Keratinocyte (primary cell): ENCODE results near the gene NDUFAF8. TPM values are rescaled to one million over a fixed set of nuclear protein-coding genes. Genes with fewer than 3 reads are reported as not detected.

Experiments used
- DNase-seq: peaks from one replicate; pipeline ENCODE4 v3.0.0-alpha.2; 2011; ENCODE audit warnings: low read depth, missing footprints, low spot score
- FAIRE-seq: peaks from 2 replicates; lab custom pipeline; 2011; peaks lifted over from hg19 to GRCh38; lab: Jason Lieb, UNC
- H2AFZ ChIP-seq: 2 replicates; pipeline ENCODE4 v1.6.0; 2012; ENCODE audit warnings: low read length, control low read depth, inconsistent platforms; ENCODE audit not compliant: control insufficient read depth
- H3K27ac ChIP-seq: 2 replicates; pipeline ENCODE4 v1.5.1; 2011; ENCODE audit warnings: low read length; ENCODE audit not compliant: control insufficient read depth, insufficient read depth
- H3K27me3 ChIP-seq: 3 replicates; pipeline ENCODE4 v1.6.0; 2011; ENCODE audit warnings: low read length; ENCODE audit not compliant: control insufficient read depth, insufficient read depth; ENCODE audit errors: extremely low read depth
- H3K36me3 ChIP-seq, 2 experiments: 2 replicates in 1 of 2; 3 replicates in 1 of 2; pipeline ENCODE4 v1.5.1; 2011; ENCODE audit warnings: low read length in 2 of 2, mild to moderate bottlenecking in 1 of 2; ENCODE audit not compliant: control insufficient read depth in 2 of 2, insufficient read depth in 2 of 2; ENCODE audit errors: extremely low read depth in 1 of 2
- H3K4me1 ChIP-seq: 3 replicates; pipeline ENCODE4 v1.5.1; 2011; ENCODE audit warnings: low read length; ENCODE audit not compliant: control insufficient read depth, insufficient read depth; ENCODE audit errors: extremely low read depth
- H3K4me2 ChIP-seq: 3 replicates; pipeline ENCODE4 v1.6.0; 2011; ENCODE audit warnings: low read depth, low read length; ENCODE audit not compliant: control insufficient read depth, insufficient read depth; ENCODE audit errors: extremely low read depth
- H3K4me3 ChIP-seq, 3 experiments: fragments of 200-600 bp in 1 of 3; sonication (generic) in 1 of 3; 2 replicates in 2 of 3; 3 replicates in 1 of 3; pipeline ENCODE4 v1.5.1; 2011 to 2016; ENCODE audit warnings: low read length in 3 of 3, mild to moderate bottlenecking in 3 of 3, control low read depth in 2 of 3, inconsistent platforms in 1 of 3, low read depth in 1 of 3, mixed read lengths in 1 of 3, mixed run types in 1 of 3, moderate library complexity in 1 of 3; ENCODE audit not compliant: control insufficient read depth in 2 of 3, insufficient read depth in 2 of 3; ENCODE audit errors: extremely low read depth in 1 of 3
- H3K79me2 ChIP-seq: 2 replicates; pipeline ENCODE4 v1.6.0; 2012; ENCODE audit warnings: low read length; ENCODE audit not compliant: control insufficient read depth, insufficient read depth
- H3K9ac ChIP-seq: 3 replicates; pipeline ENCODE4 v1.6.0; 2011; ENCODE audit warnings: low read length; ENCODE audit not compliant: control insufficient read depth, insufficient read depth; ENCODE audit errors: extremely low read depth
- H3K9me1 ChIP-seq: 3 replicates; pipeline ENCODE4 v1.6.0; 2011; ENCODE audit warnings: low read length; ENCODE audit not compliant: control insufficient read depth, insufficient read depth; ENCODE audit errors: extremely low read depth
- H3K9me3 ChIP-seq: 2 replicates; pipeline ENCODE4 v1.5.1; 2012; ENCODE audit warnings: low read depth, low read length; ENCODE audit not compliant: control insufficient read depth
- H4K20me1 ChIP-seq: 3 replicates; pipeline ENCODE4 v1.6.0; 2011; ENCODE audit warnings: low read length; ENCODE audit not compliant: control insufficient read depth, insufficient read depth; ENCODE audit errors: extremely low read depth
- CTCF ChIP-seq, 3 experiments: IDR thresholded peaks in 1 of 3; conservative IDR thresholded peaks in 1 of 3; optimal IDR thresholded peaks in 1 of 3; 2 replicates in 2 of 3; 3 replicates in 1 of 3; pipeline versions ENCODE3 to v1.5.1; 2011; ENCODE audit warnings: low read length in 3 of 3, mild to moderate bottlenecking in 3 of 3, moderate library complexity in 2 of 3, control low read depth in 1 of 3, inconsistent platforms in 1 of 3; ENCODE audit not compliant: insufficient read depth in 2 of 3; ENCODE audit errors: extremely low read depth in 1 of 3
- EZH2 ChIP-seq: IDR thresholded peaks from one replicate; pipeline ENCODE4 v1.6.1; 2012; ENCODE audit warnings: inconsistent platforms, mild to moderate bottlenecking, low read length, moderate library complexity
- dilution Hi-C: fragments of 300-500 bp; cut with MboI; formaldehyde crosslinking; loops from one replicate; pipeline ENCODE4 v1.7.0; 2020; ENCODE audit warnings: low sequenced_read_pairs; ENCODE audit not compliant: extremely low pct_ligation_motif_present
- polyA plus RNA-seq, 5 experiments: library from polyadenylated mRNA; depleted of rRNA in 3 of 5; stranded (reverse) in 3 of 5; stranded (forward) in 1 of 5; unstranded in 1 of 5; fragments of >200 nt; gene quantifications; 1 replicate in 1 of 5; 2 replicates in 3 of 5; 3 replicates in 1 of 5; pipeline versions ENCODE4 v1.2.1 to v1.2.3, GENCODE V29; 2011 to 2012; ENCODE audit warnings: missing spikeins in 2 of 5, low read depth in 1 of 5, low replicate concordance in 1 of 5

Gene NDUFAF8
- polyA plus RNA-seq, 1 donor (not counting 4 experiments of a cell fraction or from before 2014, with no cell fraction given), result 171 TPM

GRCh38 chr17:81287741-81288430 lies 48.8 kb downstream of the NDUFAF8 start:
- FAIRE-seq (no peak), DNase-seq (no peak)
- no peaks in the 10 kb centered on the region for H3K27me3 ChIP-seq
- H3K4me3 ChIP-seq, result no peak overlapping the region
- H3K9me1 ChIP-seq, result no peaks in the 10 kb centered on the region
- H2AFZ ChIP-seq, result no peak overlapping the region
- TF ChIP-seq EZH2, result no peak
- TF ChIP-seq CTCF (optimal IDR thresholded peaks at IDR 0.05 in 1 of 3, IDR thresholded peaks at IDR 0.05 in 1 of 3, conservative IDR thresholded peaks at IDR 0.05 in 1 of 3; ENCODE audit: extremely low read depth in 1 of 3, insufficient read depth in 2 of 3, low read length in 3 of 3), result no peak
- H3K4me2 ChIP-seq, result no peak overlapping the region
- peaks cover 43% of the 10 kb centered on the region for H3K79me2 ChIP-seq
- no peaks in the 10 kb centered on the region for H3K9me3 ChIP-seq
- H3K9ac ChIP-seq, result no peak overlapping the region
- peaks cover 4% of the 10 kb centered on the region for H3K4me1 ChIP-seq
- dilution Hi-C loops, result no loop called here
- no peak overlapping the region for H3K27ac ChIP-seq
- peaks cover 17 to 26% of the 10 kb centered on the region in 2 experiments for H3K36me3 ChIP-seq
- peaks cover 3% of the 10 kb centered on the region for H4K20me1 ChIP-seq

GRCh38 chr17:81288715-81289114 lies 49.6 kb downstream of the NDUFAF8 start:
- Histone ChIP-seq H3K4me3 (no peak overlapping the region), H2AFZ (no peak overlapping the region), H3K4me2 (no peak overlapping the region), H3K27me3 (no peaks in the 10 kb centered on the region), H3K27ac (no peak overlapping the region), H3K36me3 (peaks cover 17 to 26% of the 10 kb centered on the region in 2 experiments), H3K4me1 (peaks cover 5% of the 10 kb centered on the region), H3K9me3 (no peaks in the 10 kb centered on the region), H3K79me2 (peaks cover 46% of the 10 kb centered on the region), H4K20me1 (peaks cover 3% of the 10 kb centered on the region), H3K9ac (no peak overlapping the region), H3K9me1 (no peaks in the 10 kb centered on the region)
- no peak for TF ChIP-seq EZH2
- no peak for TF ChIP-seq CTCF (optimal IDR thresholded peaks at IDR 0.05 in 1 of 3, IDR thresholded peaks at IDR 0.05 in 1 of 3, conservative IDR thresholded peaks at IDR 0.05 in 1 of 3; ENCODE audit: extremely low read depth in 1 of 3, insufficient read depth in 2 of 3, low read length in 3 of 3)
- no peak for FAIRE-seq
- dilution Hi-C loops, result no loop called here
- no peak for DNase-seq
